NB4 (cell line): Measurements from ENCODE around the gene EIF2B2.

Source experiments
- DNase-seq: peaks from one replicate; pipeline ENCODE4 v3.0.0; 2010; ENCODE audit warnings: low read depth
- H3K4me3 ChIP-seq: one replicate; pipeline ENCODE4 v1.5.1; 2011; ENCODE audit warnings: mild to moderate bottlenecking, low read depth, low read length, moderate library complexity
- CTCF ChIP-seq: IDR thresholded peaks from one replicate; pipeline ENCODE4 v1.5.1; 2012; ENCODE audit warnings: low read depth, low read length
- MYC ChIP-seq: IDR thresholded peaks from 2 replicates; pipeline ENCODE4 v1.6.1; 2011; ENCODE audit warnings: low read depth, low read length
- POLR2A ChIP-seq: IDR thresholded peaks from 2 replicates; pipeline ENCODE4 v1.6.1; 2011; ENCODE audit warnings: mild to moderate bottlenecking; ENCODE audit not compliant: insufficient read length; ENCODE audit errors: extremely low read depth
- TF ChIP-seq, protein P1 (sequence below): IDR thresholded peaks from 2 replicates; pipeline ENCODE4 v1.6.1; 2011; ENCODE audit warnings: low read depth, low read length

EIF2B2 gene

GRCh38 chr14:75041613-75042012, 38.9 kb downstream of the EIF2B2 start:
- H3K4me3 ChIP-seq = no peak overlapping the region
- DNase-seq = no peak
- TF ChIP-seq CTCF = no peak
- no peak for TF ChIP-seq POLR2A
- TF ChIP-seq, protein P1, sequence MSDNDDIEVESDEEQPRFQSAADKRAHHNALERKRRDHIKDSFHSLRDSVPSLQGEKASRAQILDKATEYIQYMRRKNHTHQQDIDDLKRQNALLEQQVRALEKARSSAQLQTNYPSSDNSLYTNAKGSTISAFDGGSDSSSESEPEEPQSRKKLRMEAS = no peak
- TF ChIP-seq MYC = no peak

DNA sequence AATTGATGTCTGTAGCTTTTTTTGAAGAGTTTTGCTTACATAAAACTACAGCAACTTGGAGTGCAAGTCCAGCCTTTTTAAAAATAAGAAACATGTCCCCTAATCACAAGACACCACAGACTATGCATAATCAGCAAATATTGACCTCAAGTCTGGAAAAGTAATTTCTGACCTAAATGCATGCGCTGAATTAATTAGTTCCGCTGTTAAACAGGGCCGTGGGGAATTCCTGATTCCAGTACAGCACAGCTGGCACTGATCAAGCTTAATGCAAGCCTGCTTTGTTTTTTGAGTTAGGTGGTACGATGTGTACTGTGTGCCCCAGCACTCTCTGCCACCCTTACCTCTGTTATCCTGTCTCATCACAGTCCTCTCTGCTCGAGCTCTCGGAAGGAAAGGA, 39.3 kb downstream of the EIF2B2 start:
- no peak for TF ChIP-seq MYC
- no peak for TF ChIP-seq CTCF
- TF ChIP-seq, protein P1 = no peak
- no peak for TF ChIP-seq POLR2A
- DNase-seq = no peak
- no peak overlapping the region for H3K4me3 ChIP-seq

- TF ChIP-seq MYC = no peak
- no peak for TF ChIP-seq CTCF
- no peak for TF ChIP-seq POLR2A
- TF ChIP-seq, protein P1 = no peak
- DNase-seq = no peak
- H3K4me3 ChIP-seq = no peak overlapping the region
Observed at GRCh38 chr14:75044322-75044721, 41.6 kb downstream of the EIF2B2 start.

DNA sequence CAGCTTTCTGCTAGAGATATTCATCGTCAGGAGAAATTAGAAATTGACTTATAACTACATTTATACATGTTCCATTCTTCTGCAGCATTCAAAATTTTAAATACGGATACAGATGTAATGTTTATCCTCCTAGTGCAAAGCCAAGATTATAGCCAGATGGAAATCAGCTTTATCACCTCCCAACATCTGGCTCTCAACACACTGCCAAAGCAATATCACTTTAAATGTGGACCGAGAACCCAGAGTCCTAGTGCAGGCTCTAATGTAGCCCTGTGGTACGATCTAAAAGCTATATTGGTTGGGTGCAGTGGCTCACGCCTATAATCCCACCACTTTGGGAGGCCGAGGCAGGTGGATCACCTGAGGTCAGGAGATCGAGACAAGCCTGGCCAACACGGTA, 42.0 kb downstream of the EIF2B2 start:
- no peak for DNase-seq
- H3K4me3 ChIP-seq = no peak overlapping the region
- no peak for TF ChIP-seq CTCF
- no peak for TF ChIP-seq MYC
- TF ChIP-seq POLR2A = no peak
- TF ChIP-seq, protein P1 = no peak

DNA sequence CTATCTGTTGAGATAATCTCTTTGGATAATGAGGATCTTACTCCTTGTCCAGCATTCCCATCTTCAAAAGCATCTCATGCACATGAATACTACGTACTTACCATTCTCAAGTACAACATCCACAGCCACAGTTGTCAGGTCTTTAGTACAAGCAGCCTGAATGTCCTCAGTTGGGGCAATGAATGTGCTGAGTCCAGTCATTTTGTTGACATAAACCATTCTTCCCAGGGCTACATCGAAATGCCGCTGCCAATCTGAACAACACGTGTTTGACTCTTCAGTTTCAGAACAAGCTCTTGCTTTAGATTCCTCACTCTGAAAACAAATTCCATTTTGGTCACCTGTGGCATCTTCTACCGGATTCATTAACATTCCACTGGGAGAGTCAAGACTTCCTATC, 43.6 kb downstream of the EIF2B2 start:
- no peak for TF ChIP-seq CTCF
- TF ChIP-seq, protein P1 = no peak
- TF ChIP-seq POLR2A = no peak
- no peak for TF ChIP-seq MYC
- H3K4me3 ChIP-seq = no peak overlapping the region
- DNase-seq = no peak

- no peak for TF ChIP-seq POLR2A
- TF ChIP-seq MYC = no peak
- TF ChIP-seq CTCF = no peak
- TF ChIP-seq, protein P1 = no peak
Observed at GRCh38 chr14:75046899-75047298, 44.2 kb downstream of the EIF2B2 start.

More at GRCh38 chr14:75046899-75047298, 44.2 kb downstream of the EIF2B2 start:
- no peak for DNase-seq
- H3K4me3 ChIP-seq = no peak overlapping the region
